Osteocyte (in vitro differentiated cells): ENCODE results near the gene KIFC3. TPM values are rescaled to one million over a fixed set of nuclear protein-coding genes. Genes with fewer than 3 reads are reported as not detected.
"Not testable (repeated sequence)": the region's sequence is repeated elsewhere in the genome, so short reads cannot be mapped to it uniquely, and the experiment has no call there.

ENCODE experiments used
- DNase-seq: peaks from one replicate; pipeline ENCODE4 v3.0.0; 2021; ENCODE audit warnings: mixed read lengths; ENCODE audit not compliant: unreplicated experiment; ENCODE audit errors: extremely low spot score
- H3K27ac Mint-ChIP-seq: one replicate; pipeline ENCODE4 v1.8.0; 2021; ENCODE audit warnings: mild to moderate bottlenecking, mixed read lengths; ENCODE audit not compliant: unreplicated experiment
- H3K27me3 Mint-ChIP-seq: one replicate; pipeline ENCODE4 v1.8.0; 2021; ENCODE audit warnings: mixed read lengths; ENCODE audit not compliant: unreplicated experiment
- H3K36me3 Mint-ChIP-seq: one replicate; pipeline ENCODE4 v1.8.0; 2021; ENCODE audit warnings: mixed read lengths; ENCODE audit not compliant: unreplicated experiment
- H3K4me1 Mint-ChIP-seq: one replicate; pipeline ENCODE4 v1.8.0; 2021; ENCODE audit warnings: mixed read lengths; ENCODE audit not compliant: unreplicated experiment
- H3K4me3 Mint-ChIP-seq: one replicate; pipeline ENCODE4 v1.8.0; 2021; ENCODE audit warnings: mild to moderate bottlenecking, moderate library complexity, mixed read lengths; ENCODE audit not compliant: unreplicated experiment
- H3K9me3 Mint-ChIP-seq: one replicate; pipeline ENCODE4 v1.8.0; 2021; ENCODE audit warnings: mixed read lengths; ENCODE audit not compliant: unreplicated experiment
- total RNA-seq: library from RNA; stranded (reverse); gene quantifications from 2 replicates; pipeline ENCODE4 v1.2.1, GENCODE V29; 2021
- TF ChIP-seq, protein P1 (sequence below): fragments of 200-600 bp; sonication (generic); IDR thresholded peaks from 2 replicates; pipeline ENCODE4 v1.5.0; 2021; ENCODE audit warnings: antibody characterized with exemption, mild to moderate bottlenecking, moderate library complexity

The KIFC3 gene
- total RNA-seq, 1 donor from 2014 or later: 196 TPM

DNA sequence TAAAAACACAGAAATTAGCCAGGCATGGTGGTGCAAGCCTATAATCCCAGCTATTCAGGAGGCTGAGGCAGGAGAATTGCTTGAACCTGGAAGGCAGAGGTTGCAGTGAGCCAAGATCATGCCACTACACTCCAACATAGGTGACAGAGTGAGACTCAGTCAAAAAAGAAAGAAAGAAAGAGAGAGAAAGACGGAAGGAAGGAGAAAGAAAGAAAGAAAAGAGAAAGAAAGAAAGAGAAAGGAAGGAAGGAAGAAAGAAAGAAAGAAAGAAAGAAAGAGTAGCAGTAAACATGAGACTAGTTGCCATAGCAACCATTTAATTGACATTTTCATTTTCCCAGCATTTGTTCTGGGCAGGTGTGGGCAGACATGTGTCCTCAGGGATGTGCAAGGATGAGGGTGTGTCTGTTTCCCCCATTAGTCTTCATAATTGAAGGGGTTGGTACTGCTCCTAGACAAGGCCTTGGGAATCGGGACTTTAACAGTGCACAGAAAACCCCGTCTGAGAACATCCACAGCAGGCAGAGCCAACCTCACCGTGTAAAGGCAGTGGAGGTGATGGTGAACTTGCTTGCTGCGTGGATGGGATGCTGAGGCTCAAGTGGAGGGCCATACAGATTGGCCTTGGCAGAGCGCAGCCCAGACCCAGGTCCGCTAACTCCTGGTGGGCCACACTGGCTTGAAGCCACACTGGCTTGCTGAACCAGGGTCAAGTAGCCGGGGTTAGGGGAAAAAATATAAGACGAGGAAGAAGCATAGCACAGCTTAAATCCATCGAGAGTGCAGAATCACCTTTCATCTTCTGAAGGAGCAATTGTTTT is 35.2 kb upstream of the KIFC3 start:
- peak overlapping the region; percentile 89 for H3K27ac Mint-ChIP-seq
- H3K4me3 Mint-ChIP-seq: no peak overlapping the region
- no peak for DNase-seq
- peaks cover 67% of the 10 kb centered on the region for H3K4me1 Mint-ChIP-seq
- H3K27me3 Mint-ChIP-seq: no peaks in the 10 kb centered on the region
- TF ChIP-seq, protein P1, sequence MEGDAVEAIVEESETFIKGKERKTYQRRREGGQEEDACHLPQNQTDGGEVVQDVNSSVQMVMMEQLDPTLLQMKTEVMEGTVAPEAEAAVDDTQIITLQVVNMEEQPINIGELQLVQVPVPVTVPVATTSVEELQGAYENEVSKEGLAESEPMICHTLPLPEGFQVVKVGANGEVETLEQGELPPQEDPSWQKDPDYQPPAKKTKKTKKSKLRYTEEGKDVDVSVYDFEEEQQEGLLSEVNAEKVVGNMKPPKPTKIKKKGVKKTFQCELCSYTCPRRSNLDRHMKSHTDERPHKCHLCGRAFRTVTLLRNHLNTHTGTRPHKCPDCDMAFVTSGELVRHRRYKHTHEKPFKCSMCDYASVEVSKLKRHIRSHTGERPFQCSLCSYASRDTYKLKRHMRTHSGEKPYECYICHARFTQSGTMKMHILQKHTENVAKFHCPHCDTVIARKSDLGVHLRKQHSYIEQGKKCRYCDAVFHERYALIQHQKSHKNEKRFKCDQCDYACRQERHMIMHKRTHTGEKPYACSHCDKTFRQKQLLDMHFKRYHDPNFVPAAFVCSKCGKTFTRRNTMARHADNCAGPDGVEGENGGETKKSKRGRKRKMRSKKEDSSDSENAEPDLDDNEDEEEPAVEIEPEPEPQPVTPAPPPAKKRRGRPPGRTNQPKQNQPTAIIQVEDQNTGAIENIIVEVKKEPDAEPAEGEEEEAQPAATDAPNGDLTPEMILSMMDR: no peak
- H3K9me3 Mint-ChIP-seq: no peaks in the 10 kb centered on the region
- peaks cover 2% of the 10 kb centered on the region for H3K36me3 Mint-ChIP-seq

DNA sequence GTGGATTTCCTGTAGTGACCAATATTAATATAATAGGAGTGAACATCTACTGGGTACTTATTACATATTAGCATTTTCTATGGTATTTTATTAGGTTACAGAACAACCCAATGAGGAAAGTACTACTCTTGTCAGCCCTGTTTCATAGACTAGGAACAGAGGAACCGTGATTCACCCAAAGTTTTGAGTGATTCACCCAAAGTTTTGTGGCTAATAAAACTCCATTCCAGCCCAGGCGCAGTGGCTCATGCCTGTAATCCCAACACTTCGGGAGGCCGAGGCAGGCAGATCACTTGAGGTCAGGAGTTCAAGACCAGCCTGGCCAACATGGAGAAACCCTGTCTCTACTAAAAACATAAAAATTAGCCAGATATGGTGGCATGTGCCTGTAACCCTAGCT is 33.1 kb upstream of the KIFC3 start:
- peak overlapping the region; percentile 89 for H3K27ac Mint-ChIP-seq
- not testable (repeated sequence) for H3K9me3 Mint-ChIP-seq, DNase-seq, H3K27me3 Mint-ChIP-seq, H3K36me3 Mint-ChIP-seq, H3K4me3 Mint-ChIP-seq
- peaks cover 51% of the 10 kb centered on the region for H3K4me1 Mint-ChIP-seq

DNA sequence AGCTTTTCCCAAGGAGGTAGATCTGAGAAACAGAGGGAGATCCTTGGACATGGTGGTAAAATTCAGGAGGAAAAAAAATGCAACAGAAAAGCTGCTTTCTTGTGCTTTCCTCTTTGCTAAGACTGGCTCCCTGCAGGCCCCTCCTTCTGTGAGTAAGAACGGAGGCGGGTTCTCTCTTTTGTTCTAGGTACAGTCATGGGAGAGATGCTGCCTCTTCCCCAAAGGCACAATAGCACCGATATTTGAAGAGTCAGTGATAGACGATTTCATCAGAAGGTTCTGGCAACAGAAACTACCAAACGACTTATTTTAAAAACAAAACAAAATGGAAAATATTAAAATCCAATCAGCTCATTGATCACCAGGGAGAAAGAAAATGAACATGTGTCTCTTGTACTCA is 32.6 kb upstream of the KIFC3 start:
- Mint-ChIP-seq H3K4me3 (peak overlapping the region; percentile 4), H3K36me3 (no peaks in the 10 kb centered on the region), H3K27ac (peak overlapping the region; percentile 68), H3K27me3 (no peaks in the 10 kb centered on the region), H3K4me1 (peaks cover 51% of the 10 kb centered on the region), H3K9me3 (no peaks in the 10 kb centered on the region)
- DNase-seq: no peak
- TF ChIP-seq, protein P1: no peak

DNA sequence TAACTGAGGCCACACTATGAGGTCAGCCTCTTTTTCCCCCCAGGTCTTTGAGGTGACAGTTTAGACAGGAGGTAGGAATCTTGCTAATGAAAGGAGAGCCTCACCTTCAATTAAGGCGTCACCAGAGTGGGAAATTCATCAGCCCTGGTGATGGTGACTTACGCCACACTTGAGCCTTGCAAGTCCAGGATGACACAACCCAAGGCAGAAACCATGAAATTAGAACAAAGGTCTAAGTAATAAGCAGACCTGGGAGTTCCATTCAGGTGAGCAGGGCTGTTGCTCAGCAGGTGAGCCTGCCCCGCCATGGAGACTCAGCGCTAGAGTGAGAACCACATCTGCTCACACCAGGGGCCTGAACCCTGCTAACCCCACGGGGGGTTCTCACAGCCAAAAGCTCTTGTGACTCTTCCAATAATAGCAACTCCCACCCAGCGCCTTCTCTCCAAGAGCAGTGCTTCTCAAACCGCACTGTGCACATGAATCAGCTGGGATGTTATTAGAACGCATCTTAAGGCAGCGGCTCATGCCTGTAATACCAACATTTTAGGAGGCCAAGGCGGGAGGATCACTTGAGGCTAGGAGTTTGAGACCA is 28.7 kb upstream of the KIFC3 start:
- H3K36me3 Mint-ChIP-seq: no peaks in the 10 kb centered on the region
- no peak overlapping the region for H3K27ac Mint-ChIP-seq
- DNase-seq: no peak
- H3K9me3 Mint-ChIP-seq: no peaks in the 10 kb centered on the region
- no peak overlapping the region for H3K4me3 Mint-ChIP-seq
- no peaks in the 10 kb centered on the region for H3K27me3 Mint-ChIP-seq
- TF ChIP-seq, protein P1: no peak
- H3K4me1 Mint-ChIP-seq: peaks cover 31% of the 10 kb centered on the region

DNA sequence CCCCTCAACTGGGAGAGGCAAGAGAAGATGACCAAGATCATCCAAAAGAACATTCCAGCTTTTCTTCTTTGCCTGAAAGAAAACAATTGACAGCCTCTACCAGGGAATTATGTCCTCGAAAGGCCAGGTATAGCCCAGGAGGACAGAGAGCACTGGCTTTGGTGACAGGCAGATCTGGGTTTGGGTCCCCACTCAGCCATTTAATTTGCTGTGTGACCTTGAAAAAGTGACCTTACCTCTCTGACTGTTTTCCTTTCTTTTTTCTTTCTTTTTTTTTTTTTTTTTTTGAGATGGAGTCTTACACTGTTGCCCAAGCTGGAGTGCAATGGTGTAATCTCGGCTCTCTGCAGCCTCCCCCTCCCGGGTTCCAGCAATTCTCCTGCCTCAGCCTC is 27.7 kb upstream of the KIFC3 start:
- DNase-seq: no peak
- H3K9me3 Mint-ChIP-seq: no peaks in the 10 kb centered on the region
- no peaks in the 10 kb centered on the region for H3K36me3 Mint-ChIP-seq
- no peak overlapping the region for H3K4me3 Mint-ChIP-seq
- H3K4me1 Mint-ChIP-seq: peaks cover 33% of the 10 kb centered on the region
- no peak overlapping the region for H3K27ac Mint-ChIP-seq
- TF ChIP-seq, protein P1: no peak
- no peaks in the 10 kb centered on the region for H3K27me3 Mint-ChIP-seq
